ENCODE data around the gene INKA1.

INKA1 gene

DNA sequence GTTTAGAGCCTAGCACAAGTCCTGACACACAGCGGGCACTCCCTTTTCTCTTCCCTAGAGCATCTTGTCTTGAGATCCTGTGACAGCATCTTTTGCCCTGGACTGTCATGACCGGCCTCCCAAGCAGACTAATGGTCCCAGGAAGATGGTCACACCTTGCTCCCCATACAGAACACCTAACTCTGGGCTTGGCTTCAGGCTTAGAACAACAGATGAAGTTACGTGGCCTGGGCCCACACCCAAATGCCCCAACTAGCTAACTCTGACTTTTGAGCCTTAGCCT is 15.9 kb upstream of the INKA1 start:
- no peak for DNase-seq

DNA sequence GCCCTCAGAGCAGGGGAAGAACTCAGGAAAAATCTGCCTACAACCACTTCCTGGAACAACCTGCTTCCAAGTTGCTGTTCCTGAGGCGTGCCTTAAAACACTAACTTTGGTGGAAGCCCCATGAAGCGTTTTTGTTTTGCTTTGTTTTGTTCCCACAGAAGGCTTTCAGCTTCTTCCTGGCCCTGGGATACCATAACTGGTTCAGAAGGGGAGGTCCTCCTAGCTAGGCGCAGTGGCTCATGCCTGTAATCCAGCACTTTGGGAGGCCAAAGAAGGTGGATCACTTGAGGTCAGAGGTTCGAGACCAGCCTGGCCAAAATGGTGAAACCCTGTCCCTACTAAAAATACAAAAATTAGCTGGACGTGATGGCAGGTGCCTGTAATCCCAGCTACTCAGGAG is 15.5 kb upstream of the INKA1 start:
- DNase-seq, result no peak

DNA sequence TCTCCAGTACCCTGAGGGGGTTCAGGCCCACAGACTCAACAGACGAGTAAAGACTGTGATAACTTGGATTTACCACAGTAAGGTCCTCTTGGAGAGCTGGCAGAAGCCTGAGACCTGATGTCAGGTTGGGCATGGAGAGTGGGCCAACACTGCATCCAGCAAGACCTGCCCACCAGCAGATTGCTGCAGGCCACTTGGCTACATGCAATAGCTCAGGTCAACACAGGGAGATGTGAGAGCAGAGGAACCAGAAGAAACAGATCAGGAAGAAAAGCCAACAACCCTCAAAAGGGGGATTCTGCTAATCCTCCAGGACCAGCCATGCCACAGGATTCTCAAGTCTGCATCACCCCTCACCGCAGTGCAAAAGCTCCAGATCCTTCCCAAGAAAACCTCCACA is 15.0 kb upstream of the INKA1 start:
- no peak for DNase-seq

DNA sequence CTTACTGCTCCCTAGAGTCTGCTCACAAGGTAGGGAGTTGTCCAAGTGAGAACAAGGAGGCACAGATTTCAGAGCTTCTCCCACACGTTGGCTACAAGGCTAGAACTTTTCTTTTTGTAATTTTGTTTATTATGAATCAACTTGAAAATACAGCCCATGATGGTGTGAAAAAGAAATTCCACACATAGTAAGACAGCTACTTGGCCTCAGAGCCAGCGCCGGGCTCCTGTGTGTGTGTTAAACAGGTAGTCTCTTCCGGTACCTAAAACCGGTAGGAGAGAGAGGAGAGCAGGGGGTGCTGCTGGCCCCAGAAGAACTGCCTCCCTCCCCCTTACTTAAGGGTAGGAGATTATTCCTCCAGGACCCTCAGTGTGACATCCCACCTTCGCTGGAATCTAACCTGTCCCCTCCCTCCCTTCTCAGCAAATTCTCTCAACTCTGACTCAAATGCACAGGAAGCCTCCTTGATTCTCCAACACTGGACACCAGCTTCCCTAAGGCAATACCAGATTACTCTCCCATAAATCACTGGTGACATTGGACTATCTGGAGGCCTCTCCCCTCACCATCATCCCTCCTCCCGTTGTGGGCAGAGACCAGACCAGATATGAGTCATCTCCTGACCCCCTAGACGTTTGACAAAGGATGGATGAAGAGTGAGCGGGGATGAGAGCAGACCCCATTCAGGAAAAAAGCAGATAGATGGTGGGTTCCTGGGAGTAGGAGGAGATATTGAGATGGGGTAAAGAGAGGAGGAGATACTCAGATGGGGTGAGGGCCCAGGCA is 12.2 kb upstream of the INKA1 start:
- no peak for DNase-seq

DNA sequence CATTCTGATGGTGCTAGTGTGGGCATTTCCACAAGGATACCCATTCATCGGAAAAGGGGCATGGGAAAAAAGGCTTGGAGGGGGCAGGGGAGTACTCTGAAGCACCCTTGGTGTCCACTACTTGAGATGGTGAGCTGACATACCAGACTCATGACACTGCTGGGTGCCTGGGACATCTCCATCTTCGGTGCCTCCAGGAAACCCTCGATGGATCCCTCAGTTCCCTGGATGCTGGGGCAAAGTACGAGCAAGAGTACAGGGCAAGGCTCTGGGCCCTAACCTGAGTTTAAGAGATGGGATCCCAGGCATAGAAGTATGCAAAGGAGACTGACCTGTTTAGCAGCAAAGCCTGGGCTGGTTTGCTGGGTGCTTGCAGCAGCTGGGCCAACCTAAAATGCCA is 11.5 kb upstream of the INKA1 start:
- no peak for DNase-seq

DNA sequence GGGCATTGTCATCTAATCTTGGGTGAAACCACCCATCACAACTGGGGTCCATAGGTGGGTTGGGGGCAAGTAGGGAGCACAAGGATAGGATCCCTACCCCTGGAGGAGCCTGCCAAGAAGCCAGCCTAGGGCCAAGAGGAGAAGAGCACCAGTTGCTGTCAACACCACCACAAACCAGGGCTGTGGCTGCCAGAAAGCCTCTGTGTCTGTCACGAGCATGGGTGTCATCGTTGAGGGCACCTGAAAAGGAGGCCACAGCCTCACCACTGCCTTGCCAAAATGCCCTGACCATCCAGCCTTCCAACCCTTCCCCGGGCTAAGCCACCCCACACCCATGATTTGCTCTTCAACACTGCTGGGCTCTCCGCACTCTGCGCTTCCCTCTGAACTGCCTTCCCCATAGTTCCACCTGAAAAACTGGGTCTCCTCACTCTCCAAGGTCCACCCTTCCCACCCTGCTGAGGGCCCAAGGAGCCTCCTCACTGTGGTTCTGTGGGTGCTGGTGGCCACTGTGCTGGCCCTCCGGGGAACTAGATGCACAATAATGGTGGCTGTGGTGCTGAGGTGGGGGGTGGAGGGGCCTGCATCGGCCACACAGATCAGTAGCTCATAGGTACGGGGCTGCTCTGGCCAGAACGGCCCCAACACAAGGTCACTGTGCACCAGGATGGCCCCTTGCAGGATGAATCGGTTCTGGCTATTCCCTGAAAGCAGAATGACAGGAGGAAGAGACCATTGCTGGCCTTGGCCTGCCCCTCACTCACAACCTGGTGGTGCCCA is 10.5 kb upstream of the INKA1 start:
- DNase-seq, result no peak

DNA sequence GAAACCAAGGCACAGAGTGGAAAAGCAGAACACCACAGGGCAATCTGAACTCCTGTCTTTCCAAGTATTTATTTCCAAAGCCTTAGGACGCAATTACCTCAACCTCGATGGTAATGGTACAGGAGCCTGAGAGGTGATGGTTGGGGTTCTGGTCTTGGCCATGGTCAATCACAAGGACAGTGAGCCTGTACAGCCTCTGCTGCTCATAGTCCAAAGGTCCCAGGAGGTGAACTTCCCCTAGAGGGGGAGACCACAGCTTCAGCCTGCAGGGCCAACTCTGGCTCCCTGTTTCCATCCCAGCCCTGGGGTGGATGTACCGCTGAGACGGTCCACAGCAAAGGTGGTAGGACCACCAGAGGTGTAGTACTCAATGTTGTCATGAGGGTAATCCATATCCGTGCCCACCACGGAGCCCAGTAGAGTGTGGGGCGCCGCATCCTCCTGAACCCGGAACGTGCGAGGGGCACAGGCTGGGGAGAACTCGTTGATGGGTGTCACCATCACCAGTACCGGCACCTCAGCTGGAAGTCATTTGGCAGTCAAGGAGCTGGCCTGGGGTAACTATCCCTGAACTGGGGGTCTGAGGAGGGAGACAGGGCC is 9.5 kb upstream of the INKA1 start:
- no peak for DNase-seq

DNA sequence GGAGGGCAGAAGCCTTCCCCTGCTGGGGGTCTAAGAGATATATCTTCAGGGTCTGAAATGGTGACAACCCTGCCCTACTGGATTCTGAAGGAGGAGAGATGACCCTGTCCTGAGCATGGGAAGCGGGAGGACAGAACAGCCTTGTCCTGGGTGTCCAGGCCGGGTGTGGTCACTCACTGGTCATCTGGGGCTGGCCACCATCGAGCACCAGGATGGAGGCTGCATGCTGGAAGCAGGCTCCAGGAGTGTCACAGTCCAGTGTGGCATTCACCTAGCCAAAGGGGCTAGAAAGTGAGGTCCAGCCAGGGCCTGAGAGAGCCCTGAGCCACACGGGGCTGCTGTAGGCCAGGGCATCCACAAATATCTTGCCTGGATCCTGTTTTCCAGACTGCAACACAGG is 8.6 kb upstream of the INKA1 start:
- DNase-seq, result no peak

DNA sequence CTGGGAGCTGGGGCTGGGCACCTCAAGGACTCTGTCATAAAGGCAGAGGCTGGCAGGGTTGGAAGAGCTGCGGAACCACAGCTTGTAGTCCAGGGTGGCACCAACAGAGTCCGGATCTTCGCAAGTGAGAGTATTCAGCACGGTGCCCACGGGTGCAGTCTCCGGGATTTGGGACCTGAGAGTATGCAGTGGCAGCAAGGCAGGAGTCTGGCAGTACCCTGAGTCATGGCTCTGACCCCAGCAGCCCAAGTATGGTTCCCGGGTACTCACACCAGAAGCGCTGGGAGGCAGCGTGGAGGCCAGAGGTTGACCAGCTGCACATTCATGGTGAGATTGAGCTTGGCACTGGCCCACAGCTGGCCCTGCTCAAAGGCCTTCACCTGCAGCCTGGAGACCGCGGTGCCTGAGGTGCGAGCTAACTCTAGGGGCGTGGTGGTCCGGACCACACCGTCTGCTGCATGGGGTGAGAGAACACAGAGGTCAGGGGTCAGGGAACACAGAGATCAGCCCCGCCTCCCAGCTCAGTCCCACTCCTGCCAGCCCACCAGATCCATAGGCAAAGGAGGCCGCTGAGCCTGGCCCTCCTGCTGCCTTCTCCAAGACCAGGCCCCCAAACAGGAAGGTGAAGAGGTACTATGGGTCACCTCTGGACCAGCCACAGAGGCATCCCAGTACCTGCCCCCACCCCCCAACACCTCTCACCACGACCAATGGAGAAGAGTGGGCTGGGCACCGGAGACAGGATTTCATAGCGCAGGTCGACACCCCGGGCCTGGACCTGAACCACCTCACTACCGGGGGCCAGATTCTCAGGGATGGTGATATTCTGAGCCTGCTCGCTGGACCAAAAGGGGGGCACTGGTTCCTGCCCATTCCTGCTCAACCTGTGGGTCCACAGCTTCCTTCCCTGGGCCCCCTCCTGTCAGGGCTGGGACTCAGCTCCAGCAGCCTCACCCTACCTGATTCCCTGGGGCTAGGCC is 7.8 kb upstream of the INKA1 start:
- DNase-seq, result no peak

DNA sequence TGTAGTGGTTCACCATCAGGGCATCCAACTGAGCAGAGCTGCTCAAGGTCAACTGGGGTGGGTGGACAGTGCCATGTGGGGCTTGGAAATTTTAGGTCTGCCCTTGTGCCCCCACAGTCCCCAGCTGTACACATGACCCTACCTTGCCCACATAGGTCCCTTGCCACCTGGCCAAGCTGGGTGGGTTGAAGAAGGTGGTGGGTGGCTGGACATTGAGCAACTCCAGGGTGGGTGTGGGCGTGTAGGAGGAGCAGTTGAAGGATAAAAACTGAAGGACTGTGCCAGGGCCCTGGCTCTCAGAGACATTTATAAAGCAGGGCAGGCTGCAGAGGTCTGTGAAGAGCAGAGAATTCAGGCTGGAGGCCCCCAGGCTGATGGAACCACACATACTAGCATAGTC is 4.0 kb upstream of the INKA1 start:
- no peak for DNase-seq

DNA sequence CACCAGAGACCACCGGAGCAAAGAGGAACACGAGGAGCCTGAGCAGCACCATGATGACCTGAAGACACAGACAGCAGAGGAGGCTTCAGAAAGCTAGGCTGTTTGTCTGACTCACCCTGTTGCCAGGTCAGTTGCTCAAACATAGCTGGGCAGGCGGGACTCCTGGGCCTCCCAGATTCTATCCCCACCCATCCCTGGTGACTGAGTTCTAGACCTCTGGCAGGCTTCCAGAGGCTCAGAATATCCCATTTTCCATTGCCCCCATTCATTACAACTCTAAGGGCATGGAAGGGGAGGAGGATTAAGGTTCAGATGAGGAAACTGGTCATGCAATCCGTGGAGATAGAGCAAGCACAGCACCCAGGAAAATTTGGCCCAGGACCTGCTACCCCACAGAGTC is 3.3 kb upstream of the INKA1 start, which contains the start of gene CDHR4:
TSS of gene CDHR4 (minus strand) at position 113 of the 400 bp plus-strand sequence. CDS start at position 52, 61 bp downstream.
- DNase-seq, result no peak

DNA sequence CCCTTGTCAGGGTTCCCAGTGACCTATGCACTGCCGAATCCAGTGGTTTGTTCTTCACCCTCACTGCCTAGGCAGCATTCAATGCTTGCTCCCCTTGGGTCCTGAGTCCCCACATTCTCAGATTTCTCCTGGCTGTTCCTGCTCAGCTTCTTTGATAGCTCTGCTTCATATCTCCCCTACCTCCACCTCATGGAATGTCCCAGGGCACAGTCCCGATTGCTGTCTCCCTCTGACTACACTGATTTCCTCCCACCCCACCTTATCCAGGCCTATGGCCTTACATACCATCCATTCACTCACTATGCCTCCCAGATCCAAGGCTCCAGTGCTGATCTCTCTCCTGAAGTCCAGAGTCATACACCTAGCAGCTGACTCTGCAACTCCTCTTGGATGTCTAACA is 1.9 kb upstream of the INKA1 start:
- DNase-seq, result no peak

DNA sequence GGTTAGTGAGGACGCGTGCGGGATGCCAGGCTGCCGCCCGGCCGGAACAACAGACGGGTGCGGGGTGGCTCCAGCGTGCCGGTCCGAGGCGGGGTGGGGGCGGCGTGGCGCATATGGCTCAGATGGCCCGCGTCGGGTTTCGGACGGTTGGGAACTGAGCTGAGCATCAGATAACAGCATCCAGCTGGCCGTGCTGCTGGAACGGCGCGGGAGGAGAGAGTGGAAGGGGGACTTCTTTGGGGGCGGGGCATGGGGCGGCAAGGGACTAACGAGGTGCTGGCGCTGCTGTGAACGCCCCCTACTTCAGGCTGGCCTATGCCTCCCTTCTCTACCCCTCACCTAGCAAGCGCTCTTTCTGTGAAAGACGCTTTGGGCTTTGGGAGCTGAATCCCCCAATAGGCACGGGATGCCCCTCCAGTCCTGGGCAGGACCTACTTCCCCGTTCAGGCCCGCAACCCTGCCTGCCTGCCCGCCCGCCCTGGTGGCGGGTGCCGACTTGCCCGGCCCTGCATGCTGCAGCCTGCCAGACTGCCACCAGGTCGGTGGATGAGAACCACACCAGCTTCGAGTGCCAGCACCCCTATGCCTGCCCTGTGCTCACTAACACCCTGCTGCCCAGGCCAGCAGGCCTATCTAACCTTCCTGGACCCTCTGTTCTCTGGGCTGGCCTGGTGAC is 542 bp downstream of the INKA1 start:
- no peak for DNase-seq

DNA sequence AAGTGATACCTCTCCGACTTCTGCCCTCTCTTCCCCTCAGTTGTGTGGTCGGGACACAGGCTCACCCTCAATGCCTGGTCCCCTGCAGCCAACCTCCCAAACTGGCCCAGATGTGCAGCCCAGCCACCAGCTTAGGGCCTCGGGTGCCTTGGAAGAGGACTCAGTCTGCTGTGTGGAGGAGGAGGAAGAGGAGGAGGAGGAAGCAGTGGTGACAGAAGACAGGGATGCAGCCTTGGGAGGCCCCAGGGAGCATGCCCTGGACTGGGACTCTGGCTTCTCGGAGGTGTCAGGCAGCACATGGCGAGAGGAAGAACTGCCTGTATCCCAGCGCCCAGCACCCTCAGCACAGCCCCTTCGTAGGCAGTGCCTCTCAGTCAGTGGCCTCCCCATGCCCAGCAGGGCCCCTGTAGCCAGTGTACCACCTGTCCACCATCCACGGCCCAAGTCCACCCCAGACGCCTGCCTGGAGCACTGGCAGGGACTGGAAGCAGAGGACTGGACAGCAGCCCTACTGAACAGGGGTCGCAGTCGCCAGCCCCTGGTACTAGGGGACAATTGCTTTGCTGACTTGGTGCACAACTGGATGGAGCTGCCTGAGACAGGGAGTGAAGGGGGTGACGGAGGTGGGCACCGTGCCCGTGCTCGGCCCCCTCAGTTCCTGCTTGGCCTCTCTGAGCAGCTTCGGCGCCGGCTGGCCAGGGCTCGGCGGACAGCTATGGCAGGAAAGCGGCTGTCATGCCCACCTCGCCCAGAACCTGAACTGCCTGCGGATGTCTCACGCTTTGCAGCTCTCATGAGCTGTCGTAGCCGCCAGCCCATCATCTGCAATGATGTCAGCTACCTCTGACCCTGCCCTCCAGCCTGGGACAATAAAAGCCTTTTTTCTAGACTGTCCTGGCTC is 1.3 kb downstream of the INKA1 start:
- DNase-seq, result no peak

DNA sequence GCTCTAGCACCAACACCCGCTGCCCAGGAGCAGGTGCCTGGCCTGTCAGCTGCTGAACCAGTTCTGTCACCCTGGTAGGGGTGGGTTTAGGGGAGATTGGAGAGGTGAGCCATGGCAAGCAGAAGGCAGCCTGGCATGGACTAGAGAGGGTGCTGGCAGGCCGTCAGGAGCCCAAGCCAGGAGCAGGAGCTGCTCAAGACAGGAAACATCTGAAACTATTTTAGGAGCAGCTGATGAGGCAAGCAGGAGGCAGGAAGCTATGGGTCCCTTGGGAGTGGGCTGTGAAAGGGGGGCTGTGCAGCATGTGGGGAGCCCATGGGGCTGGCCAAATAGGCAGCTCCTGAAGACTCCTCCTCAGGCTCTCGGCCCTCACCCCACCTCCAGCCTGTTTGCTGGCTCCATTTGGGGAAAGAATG is 2.3 kb downstream of the INKA1 start:
- no peak for DNase-seq

DNA sequence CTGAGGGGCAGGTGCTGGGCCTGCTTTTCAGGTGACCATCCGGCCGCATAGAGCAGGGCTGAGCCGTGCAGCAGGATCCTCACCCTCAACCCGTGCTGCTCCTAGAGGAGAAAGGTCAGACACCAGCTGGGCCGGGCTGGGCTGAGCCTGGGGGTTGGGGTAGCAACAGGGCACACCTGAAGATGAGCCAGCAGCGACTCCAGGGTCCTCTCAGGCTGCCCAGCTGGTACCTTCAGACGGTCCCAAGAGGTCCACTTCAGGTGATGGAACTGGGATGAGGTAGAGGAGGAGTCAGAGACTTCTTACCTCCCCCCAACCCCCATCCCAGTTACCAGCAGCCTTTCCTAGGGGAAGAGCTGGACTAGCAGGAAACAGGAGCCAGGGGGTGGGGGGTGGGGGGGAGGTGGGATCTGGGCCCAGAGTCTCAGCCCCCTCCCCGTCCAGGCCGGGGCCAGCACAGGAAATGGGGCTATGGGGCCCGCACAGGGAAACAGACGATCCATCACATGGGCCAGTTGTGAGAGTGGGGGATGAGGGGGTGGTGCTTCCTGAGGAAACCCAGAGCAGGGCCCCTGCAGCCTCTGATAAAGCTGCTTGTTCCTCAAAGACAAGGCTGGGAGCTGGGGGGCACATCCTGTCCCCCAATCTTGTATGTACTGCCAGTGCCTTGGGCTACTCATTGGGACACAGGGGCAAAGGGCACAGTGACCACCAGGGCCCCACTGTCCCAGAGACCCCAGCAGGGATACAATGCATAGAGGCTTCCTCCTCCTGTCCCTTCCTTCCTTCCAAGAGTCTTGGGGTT is 3.0 kb downstream of the INKA1 start:
- no peak for DNase-seq

DNA sequence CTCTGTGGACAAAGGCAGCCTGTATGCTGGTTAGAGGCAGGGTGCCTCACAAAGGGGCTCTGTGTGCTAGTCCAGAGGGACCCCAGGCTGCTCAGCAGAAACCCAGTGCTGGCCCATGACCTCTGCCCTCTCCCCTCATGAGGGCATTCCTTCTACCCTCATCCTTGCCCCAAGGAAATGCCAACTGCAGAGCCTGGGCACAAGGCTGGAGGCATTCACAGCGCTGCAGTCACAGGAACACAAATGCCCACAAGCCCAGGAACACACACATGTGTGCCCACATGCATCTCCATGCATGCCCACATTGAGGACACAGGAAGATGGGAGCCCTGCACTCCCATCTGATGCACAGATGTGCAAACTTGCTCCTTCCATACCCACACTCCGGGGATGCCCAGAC is 3.8 kb downstream of the INKA1 start:
- DNase-seq, result no peak

DNA sequence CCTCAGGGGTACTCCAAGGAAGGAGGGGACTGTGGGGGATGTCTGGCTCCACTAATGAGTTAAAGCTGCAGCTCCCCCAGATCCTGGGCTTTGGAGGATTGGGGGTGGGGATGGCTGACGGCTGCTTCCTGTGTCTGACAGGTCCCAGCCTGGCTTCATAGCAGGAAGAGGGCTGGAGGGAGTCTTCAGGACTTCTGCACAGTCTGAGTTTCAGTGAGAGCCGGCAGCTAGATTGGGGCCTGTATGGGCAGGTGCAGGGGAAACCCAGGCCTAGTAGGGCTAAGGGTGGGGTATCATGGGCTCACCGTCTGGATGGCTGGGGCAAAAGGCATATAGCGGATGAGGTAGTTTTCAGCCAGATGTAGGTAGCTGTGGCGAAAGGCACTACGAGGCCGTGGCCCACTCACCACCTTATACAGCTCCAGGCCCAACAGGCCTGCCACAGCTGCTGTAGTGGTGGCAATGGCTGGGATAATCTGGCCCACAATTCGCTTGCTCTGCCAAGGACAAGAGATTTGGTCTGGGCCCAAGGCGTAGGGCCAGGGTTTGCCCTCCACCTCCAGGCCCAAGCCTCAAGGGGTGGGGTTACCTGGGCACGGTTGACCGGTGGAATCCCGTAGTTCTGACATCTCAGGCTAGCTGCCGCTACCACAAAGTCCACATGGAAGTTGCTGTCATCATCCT is 4.5 kb downstream of the INKA1 start:
- DNase-seq, result no peak

DNA sequence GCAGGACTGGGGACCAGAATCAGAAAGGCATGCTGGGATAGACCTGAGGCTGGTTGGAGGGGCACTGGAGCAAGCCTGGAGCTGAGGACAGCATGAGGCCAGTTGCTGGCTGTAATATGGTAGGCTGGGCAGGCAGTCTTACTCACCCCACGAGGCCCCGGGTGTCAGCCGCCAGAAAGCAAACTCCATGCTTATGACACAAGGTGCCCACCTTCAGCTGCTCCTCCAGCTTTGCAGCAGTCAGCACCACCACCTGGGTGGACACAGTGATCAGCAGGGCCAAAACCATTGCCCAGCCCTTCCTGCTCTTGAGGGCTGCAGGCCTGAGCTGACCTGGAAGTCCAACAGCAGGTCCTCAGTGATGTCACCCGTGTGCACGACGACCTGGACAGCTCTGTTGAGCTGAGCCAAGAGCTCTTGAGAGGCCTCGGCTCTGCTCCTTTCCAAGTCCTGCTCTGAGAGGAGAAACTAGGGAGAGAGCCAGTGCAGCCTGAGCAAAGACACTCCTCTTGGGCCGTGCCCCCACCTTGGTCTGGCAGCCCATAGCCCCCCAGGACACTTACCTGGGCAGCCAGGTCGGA is 9.9 kb downstream of the INKA1 start:
- no peak for DNase-seq

All from COR-L47 (cell line).